Prostate gland (tissue), 2 donors: ENCODE data around the gene AP2B1. TPM values are rescaled to one million over a fixed set of nuclear protein-coding genes. Genes with fewer than 3 reads are reported as not detected.
"Not testable (repeated sequence)": the region's sequence is repeated elsewhere in the genome, so short reads cannot be mapped to it uniquely, and the experiment has no call there.

Source experiments
- DNase-seq: peaks from one replicate; pipeline ENCODE4 v3.0.0-alpha.2; 2019; ENCODE audit warnings: low spot score
- H3K27ac ChIP-seq, 2 donors: fragments of 200-600 bp; sonication (generic); 2 replicates each; pipeline ENCODE4 v1.5.1; 2017 to 2019
- H3K27me3 ChIP-seq: fragments of 200-600 bp; sonication (generic); replicated peaks from 2 replicates; pipeline ENCODE4 v1.5.1; 2019; ENCODE audit not compliant: insufficient read depth
- H3K36me3 ChIP-seq, 2 donors: fragments of 200-600 bp; sonication (generic); 1 replicate in 1 of 2; 2 replicates in 1 of 2; pipeline versions ENCODE4 v1.5.1 to v1.8.1; 2017 to 2019
- H3K4me1 ChIP-seq: fragments of 200-600 bp; sonication (generic); replicated peaks from 2 replicates; pipeline ENCODE4 v1.5.1; 2019
- H3K4me3 ChIP-seq, 2 donors: fragments of 200-600 bp; sonication (generic); 2 replicates each; pipeline ENCODE4 v1.5.1; 2017 to 2019
- H3K9me3 ChIP-seq: fragments of 200-600 bp; sonication (generic); 2 replicates; pipeline ENCODE4 v1.5.1; 2017
- CTCF ChIP-seq, 4 experiments: fragments of 200-600 bp in 2 of 4; fragments of 450-650 bp in 2 of 4; sonication (generic) in 2 of 4; IDR thresholded peaks; 1 replicate in 3 of 4; 2 replicates in 1 of 4; pipeline ENCODE4 v1.5.1; 2016 to 2019; ENCODE audit warnings: antibody characterized with exemption in 4 of 4, mild to moderate bottlenecking in 2 of 4, moderate library complexity in 2 of 4
- POLR2A ChIP-seq: fragments of 450-650 bp; IDR thresholded peaks from one replicate; pipeline ENCODE4 v1.6.1; 2016; ENCODE audit warnings: antibody characterized with exemption, mild to moderate bottlenecking
- POLR2AphosphoS5 ChIP-seq: sonication (generic); formaldehyde crosslinking; IDR thresholded peaks from one replicate; pipeline ENCODE4 v1.6.1; 2017; ENCODE audit warnings: antibody characterized with exemption
- WGBS: methylation state at CpG from one replicate; pipeline ENCODE4 v1.1.5; 2018; 5-methylcytosine and 5-hydroxymethylcytosine counted together
- intact Hi-C: fragments of 100-400 bp; cut with DNase I; formaldehyde crosslinking; loops from one replicate; pipeline ENCODE4 v1.14.2; 2022
- total RNA-seq, 2 donors: library from RNA; depleted of rRNA; stranded (reverse); fragments of >200 nt; gene quantifications; one replicate each; pipeline ENCODE4 v1.1.0, GENCODE V29; 2016

The AP2B1 gene
- total RNA-seq, 2 donors from 2014 or later: 66.8 to 92.9 TPM

- DNase-seq: peak; percentile 44
- Histone ChIP-seq H3K4me1 (no peaks in the 10 kb centered on the region), H3K27me3 (no peaks in the 10 kb centered on the region), H3K27ac (no peak overlapping the region), H3K4me3 (no peak overlapping the region), H3K36me3 (no peaks in the 10 kb centered on the region), H3K9me3 (no peaks in the 10 kb centered on the region)
- intact Hi-C loops: no loop called here
- 29% methylated on average over 3 of the region's 3 CpGs for WGBS
- TF ChIP-seq POLR2A: no peak
- no peak for TF ChIP-seq POLR2AphosphoS5
- TF ChIP-seq CTCF (IDR thresholded peaks at IDR 0.05): no peak
These were observed 20.2 kb downstream of the AP2B1 start for GRCh38 chr17:35607239-35607847.

GRCh38 chr17:35609831-35610230 is 22.7 kb downstream of the AP2B1 start:
- Histone ChIP-seq H3K4me1 (no peaks in the 10 kb centered on the region), H3K9me3 (no peaks in the 10 kb centered on the region), H3K27ac (no peak overlapping the region), H3K36me3 (no peaks in the 10 kb centered on the region), H3K27me3 (no peaks in the 10 kb centered on the region), H3K4me3 (no peak overlapping the region)
- no peak for TF ChIP-seq POLR2AphosphoS5
- no peak for TF ChIP-seq POLR2A
- no peak for TF ChIP-seq CTCF (IDR thresholded peaks at IDR 0.05)
- intact Hi-C loops: no loop called here
- DNase-seq: no peak
- 91% methylated on average over 4 of the region's 4 CpGs for WGBS

- not testable (repeated sequence) for H3K27ac ChIP-seq
These were observed 23.6 kb downstream of the AP2B1 start for GRCh38 chr17:35610746-35611145.

GRCh38 chr17:35612924-35613521 is 25.9 kb downstream of the AP2B1 start:
- Histone ChIP-seq H3K27ac (no peak overlapping the region), H3K9me3 (no peaks in the 10 kb centered on the region), H3K4me3 (no peak overlapping the region), H3K27me3 (no peaks in the 10 kb centered on the region), H3K4me1 (no peaks in the 10 kb centered on the region), H3K36me3 (no peaks in the 10 kb centered on the region)
- DNase-seq: peak; percentile 26
- 81% methylated on average over 2 of the region's 2 CpGs for WGBS
- intact Hi-C loops: loop anchor here (2.0 kb wide), 1 partner anchor 134 kb away; no protein-coding TSS in a partner anchor
- TF ChIP-seq POLR2AphosphoS5: no peak
- no peak for TF ChIP-seq POLR2A
- peak; percentile 16 to 63 (median 48) for TF ChIP-seq CTCF (IDR thresholded peaks at IDR 0.05)

More at GRCh38 chr17:35610746-35611145, 23.6 kb downstream of the AP2B1 start:
- H3K27me3 ChIP-seq, H3K4me1 ChIP-seq, intact Hi-C loops, H3K4me3 ChIP-seq, H3K9me3 ChIP-seq, H3K36me3 ChIP-seq, DNase-seq: not testable (repeated sequence)
- 84% methylated on average over 12 of the region's 12 CpGs for WGBS

- no peak overlapping the region for H3K27ac ChIP-seq
- H3K9me3 ChIP-seq: no peaks in the 10 kb centered on the region
- H3K4me3 ChIP-seq: no peak overlapping the region
- 83% methylated on average over 3 of the region's 3 CpGs for WGBS
- no peaks in the 10 kb centered on the region for H3K36me3 ChIP-seq
- TF ChIP-seq POLR2A: no peak
- no peak for TF ChIP-seq CTCF (IDR thresholded peaks at IDR 0.05)
- no peak for TF ChIP-seq POLR2AphosphoS5
- intact Hi-C loops: no loop called here
- H3K27me3 ChIP-seq: no peaks in the 10 kb centered on the region
- no peak for DNase-seq
- peaks cover 3% of the 10 kb centered on the region for H3K4me1 ChIP-seq
These were observed 27.7 kb downstream of the AP2B1 start for GRCh38 chr17:35614810-35615209.
